Choroid plexus epithelial cell (primary cell): ENCODE results near the gene HLCS.
A peak's percentile ranks its signal among the peaks of the same experiment; 100 is the strongest.
"Not testable (repeated sequence)": the region's sequence is repeated elsewhere in the genome, so short reads cannot be mapped to it uniquely, and the experiment has no call there.

Experiments
- DNase-seq: peaks from one replicate; pipeline ENCODE4 v3.0.0-alpha.2; 2010; ENCODE audit warnings: low read depth
- H3K4me3 ChIP-seq: 2 replicates; pipeline ENCODE4 v1.5.1; 2011; ENCODE audit warnings: low read depth, mild to moderate bottlenecking, control low read depth, low read length, moderate library complexity
- TF ChIP-seq, protein P1 (sequence below): conservative IDR thresholded peaks from 2 replicates; pipeline ENCODE4 v1.5.1; 2011; ENCODE audit warnings: low read depth, mild to moderate bottlenecking, control low read depth, inconsistent platforms, low read length, moderate library complexity

HLCS gene

DNA sequence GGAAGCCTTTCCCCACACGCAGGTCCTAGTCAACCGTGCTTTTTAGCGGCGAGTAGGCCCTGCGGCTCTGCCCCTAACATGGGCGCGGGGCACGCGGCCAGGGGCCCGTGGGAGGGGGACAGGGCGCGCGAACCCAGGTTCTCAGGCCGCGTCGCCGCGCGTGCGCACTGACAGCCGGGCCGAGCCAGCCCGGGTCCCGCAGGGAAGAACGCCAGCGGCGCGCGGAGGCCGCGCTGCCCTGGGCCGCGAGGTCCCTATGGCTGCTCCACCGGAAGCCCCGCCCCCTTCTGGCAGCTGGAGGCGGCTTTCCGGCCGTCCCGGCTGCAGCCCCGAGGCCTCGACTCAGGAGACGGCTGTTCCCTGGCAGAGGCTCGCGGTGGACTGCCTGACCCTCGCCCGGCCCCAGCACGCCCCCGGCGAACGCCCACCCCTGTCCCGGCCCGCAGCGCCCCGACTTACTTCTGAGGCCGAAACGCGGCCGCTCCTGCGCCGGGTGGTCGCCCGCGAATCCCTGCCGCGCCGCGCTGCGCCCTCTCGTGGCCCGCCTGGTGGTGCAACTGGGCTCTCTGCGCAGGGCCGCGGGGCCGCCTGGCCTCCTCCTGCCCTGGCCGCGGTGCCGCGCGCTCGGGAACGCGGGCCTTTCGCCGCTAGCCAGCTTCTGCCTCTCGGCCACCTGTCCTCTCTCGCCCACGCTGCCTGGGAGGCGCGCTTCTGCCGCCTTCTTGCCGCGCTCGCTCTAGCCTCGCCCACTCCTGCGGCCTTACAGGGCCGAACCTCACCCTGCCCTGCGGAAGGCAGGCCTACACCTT, 23.4 kb upstream of the HLCS start:
- DNase-seq: peak; percentile 95
- H3K4me3 ChIP-seq: peak overlapping the region; percentile 70
- TF ChIP-seq, protein P1, sequence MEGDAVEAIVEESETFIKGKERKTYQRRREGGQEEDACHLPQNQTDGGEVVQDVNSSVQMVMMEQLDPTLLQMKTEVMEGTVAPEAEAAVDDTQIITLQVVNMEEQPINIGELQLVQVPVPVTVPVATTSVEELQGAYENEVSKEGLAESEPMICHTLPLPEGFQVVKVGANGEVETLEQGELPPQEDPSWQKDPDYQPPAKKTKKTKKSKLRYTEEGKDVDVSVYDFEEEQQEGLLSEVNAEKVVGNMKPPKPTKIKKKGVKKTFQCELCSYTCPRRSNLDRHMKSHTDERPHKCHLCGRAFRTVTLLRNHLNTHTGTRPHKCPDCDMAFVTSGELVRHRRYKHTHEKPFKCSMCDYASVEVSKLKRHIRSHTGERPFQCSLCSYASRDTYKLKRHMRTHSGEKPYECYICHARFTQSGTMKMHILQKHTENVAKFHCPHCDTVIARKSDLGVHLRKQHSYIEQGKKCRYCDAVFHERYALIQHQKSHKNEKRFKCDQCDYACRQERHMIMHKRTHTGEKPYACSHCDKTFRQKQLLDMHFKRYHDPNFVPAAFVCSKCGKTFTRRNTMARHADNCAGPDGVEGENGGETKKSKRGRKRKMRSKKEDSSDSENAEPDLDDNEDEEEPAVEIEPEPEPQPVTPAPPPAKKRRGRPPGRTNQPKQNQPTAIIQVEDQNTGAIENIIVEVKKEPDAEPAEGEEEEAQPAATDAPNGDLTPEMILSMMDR: peak; percentile 48

DNA sequence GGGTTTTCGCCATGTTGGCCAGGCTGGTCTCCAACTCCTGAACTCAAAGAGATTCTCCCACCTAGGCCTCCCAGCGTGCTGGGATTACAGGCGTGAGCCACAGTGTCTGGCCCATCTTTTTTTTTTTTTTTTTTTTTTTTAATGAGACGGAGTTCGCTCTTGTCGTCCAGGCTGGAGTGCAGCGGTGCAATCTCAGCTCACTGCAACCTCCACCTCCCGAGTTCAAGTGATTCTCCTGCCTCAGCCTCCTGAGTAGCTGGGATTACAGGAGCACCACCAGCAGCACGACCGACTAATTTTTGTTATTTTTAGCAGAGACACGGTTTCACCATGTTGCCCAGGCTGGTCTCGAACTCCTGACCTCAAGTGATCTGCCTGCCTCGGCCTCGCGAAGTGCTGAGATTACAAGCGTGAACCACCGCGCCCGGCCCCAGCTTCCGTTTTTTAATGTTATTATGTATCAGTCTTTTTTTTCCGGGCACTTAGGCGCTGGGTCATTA, 22.8 kb upstream of the HLCS start:
- H3K4me3 ChIP-seq: peak overlapping the region; percentile 70

DNA sequence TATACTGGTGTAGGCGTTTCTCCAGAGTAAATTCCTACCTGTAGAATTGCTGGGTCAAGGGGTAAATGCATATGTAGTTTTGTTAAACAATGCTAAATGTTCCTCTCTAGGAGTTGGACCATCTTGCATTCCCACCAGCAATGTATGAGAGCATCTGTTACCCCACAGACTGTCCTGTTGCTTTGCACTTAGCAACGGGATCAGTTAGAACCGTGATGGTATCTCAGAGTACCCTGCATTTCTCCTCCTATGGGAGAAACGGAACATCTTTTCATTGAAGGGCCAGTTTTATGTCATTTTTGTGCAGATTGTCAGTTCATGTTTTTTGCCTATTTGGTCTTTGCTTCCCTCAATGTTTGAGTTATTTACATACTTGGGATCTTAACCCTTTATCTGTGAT, 22.1 kb upstream of the HLCS start:
- no peak for DNase-seq
- no peak overlapping the region for H3K4me3 ChIP-seq
- TF ChIP-seq, protein P1: no peak

More for the DNA sequence above, 22.8 kb upstream of the HLCS start:
- not testable (repeated sequence) for DNase-seq

DNA sequence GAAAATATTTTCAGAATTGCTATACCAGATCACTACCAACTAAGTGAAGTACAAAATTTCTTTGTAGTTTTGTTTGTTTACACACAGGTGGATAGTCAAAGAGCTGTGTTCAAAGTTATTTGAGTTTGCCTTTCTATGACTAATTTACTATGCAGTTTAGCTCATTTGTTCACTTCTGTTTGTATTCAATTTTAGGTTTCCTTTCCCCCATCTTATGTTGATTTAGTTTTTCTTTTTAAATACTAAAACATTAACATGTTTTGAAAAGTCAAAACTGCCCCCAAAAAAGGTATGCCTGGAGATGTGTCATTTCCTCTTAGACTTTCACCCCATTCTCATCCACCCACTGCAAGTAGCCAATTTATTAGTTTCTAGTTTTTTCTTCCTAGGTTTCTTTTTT, 21.4 kb upstream of the HLCS start:
- no peak overlapping the region for H3K4me3 ChIP-seq
- TF ChIP-seq, protein P1: no peak
- DNase-seq: no peak

DNA sequence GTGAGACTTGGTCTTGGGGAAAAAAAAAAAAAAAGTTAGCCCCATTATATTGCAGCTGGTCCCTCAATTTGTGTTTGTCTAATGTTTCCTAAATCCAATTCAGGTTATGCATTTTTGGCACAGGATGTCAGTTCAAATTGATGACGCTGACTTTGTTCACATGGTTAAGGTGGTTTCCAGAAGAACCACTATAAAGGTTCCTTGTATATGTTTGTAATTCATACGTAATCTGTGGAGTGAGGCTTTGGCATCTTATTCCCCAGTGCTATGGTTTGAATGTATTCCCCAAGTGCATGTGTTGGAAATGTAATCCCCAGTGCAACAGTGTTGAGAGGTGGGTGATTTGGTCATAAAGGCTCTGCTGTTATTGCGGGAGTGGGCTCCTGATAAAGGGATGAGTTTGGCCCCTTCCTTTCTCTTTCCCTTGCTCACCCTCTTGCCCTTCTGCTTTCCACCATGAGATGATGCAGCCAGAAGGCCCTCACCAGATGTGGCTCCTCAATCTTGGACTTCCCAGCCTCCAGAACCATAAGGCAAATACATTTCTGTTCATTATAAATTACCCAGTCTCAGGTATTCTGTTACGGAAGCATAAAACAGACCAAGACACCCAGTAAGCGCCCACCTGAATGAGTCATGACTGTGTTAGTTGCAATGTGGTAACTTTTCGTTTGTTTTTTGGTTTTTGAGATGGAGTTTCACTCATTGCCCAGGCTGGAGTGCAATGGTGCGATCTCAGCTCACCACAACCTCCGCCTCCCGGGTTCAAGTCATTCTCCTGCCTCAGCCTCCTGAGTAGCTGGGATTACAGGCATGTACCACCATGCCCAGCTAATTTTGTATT, 19.5 kb upstream of the HLCS start:
- TF ChIP-seq, protein P1: no peak
- no peak for DNase-seq
- H3K4me3 ChIP-seq: no peak overlapping the region

DNA sequence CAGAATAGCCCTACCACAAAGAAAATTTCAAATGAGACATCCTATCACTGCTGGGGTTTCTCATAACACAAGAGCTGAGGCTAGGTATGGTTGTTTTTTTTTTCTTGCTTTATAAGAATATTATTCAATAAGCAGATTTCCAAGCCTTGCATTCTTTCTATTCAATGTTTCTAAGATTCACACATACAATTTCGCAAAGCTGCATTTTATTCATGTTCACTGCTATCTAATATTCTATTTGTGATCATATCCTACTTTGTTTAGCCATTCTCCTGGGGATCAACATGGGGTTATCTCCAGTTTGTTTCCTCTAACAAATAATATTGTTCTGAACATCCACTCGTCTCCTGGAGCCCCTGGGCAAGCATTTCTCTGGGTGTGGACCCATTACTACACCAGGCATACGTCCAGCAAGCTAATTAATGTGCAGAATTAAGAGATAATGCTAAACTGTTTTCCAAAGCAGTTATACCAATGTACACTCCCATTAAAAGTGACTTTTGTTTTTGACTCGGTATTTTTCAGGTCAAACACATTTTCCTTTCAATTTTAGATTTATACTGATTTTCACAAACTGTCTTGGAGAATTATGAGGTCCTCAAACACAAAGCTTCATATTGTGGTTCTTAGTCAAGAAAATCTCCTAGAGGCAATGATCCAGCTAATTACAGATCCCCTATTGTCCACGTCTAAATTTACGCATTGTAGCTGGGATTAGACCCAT, 15.7 kb upstream of the HLCS start:
- TF ChIP-seq, protein P1: no peak

DNA sequence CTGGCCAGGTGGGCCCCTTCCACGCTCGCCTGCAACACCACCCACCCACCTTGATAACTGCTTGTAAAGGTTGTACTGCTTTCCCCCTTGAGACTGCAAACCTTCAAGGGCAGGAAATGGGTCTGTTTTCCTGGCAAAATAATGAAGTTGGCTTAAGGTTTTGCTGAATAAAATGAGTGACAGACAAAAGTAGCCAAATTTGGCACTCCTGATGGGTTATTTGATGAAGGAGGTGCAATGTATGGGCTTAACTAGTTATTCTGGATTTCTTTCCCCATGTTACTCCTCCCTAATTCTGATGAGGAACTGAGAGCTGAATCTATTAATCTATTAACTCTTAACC, 14.6 kb upstream of the HLCS start:
- H3K4me3 ChIP-seq: peak overlapping the region; percentile 61
- TF ChIP-seq, protein P1: no peak
- no peak for DNase-seq

More for the DNA sequence above, 15.7 kb upstream of the HLCS start:
- no peak overlapping the region for H3K4me3 ChIP-seq
- no peak for DNase-seq
